Bone marrow (tissue), 2 donors: ENCODE results near the gene NELFA.

Source experiments
- DNase-seq, 2 donors: peaks; one replicate each; lab custom pipeline; 2025; lab: John Stamatoyannopoulos, UW

Gene NELFA

GRCh38 chr4:2008921-2009650 is at the start of gene NELFA:
Gene NELFA (minus strand): TSS chr4:2008974. CDS start chr4:2008959, 15 bp downstream.
- DNase-seq: peak; percentile 80 to 99

- DNase-seq: no peak
These were observed 48.8 kb upstream of the NELFA start for GRCh38 chr4:2057382-2058065.

DNA sequence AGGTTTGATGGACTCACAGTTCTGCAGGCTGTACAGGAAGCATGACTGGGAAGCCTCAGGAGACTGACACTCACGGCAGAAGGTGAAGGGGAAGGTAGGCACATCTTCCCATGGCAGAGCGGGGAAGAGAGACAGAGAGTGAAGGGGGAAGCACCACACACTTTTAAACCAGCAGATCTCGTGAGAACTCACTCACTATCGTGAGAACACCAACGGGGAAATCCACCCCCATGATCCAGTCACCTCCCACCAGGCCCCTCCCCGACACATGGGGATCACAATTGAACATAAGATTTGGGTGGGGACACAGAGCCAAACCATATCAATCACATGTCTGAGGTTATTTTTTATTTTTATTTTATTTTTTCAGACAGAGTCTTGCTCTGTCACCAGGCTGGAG is 45.4 kb upstream of the NELFA start:
- DNase-seq: no peak

DNA sequence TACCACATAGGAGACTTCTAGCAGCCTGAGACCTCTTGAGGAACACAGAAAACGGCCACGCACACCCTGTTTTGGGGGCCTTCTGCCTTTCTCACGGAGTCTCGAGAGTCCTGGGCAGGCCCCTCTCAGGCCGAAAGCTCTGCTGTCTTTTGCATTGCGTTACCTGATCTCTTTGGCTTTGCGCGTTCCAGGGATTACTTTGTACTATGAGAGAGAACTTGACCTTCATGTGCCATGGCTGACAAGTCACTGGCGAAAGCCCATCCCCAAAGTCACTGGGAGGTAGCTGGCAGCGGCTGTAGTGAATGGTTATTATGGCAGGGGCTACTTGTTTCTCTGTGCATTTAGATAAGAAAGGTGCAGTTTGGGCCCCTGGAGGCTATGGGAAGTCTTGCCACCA is 42.3 kb upstream of the NELFA start:
- no peak for DNase-seq

GRCh38 chr4:2049811-2050210 is 41.0 kb upstream of the NELFA start:
- DNase-seq: no peak

DNA sequence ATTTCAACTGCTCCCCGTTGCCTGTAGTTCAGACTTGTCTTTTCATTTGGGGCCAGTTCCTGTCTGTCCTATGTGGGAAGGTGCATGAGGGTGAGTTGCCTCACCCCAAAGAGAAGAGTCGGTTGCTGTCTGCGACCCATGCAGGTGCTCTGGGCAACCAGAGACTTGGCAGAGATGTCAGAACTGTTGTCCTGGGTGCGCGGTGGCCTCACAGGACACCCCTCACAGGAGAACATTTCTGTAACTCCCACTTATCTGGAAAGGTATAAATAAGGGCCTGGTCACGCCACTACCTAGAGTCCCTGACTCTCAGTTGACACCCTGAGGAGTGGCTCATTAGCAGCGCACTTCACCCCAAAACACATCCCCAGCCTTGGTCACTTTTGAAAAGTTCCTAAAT is 40.6 kb upstream of the NELFA start:
- DNase-seq: no peak

- no peak for DNase-seq
These were observed 40.1 kb upstream of the NELFA start for GRCh38 chr4:2048831-2049230.

DNA sequence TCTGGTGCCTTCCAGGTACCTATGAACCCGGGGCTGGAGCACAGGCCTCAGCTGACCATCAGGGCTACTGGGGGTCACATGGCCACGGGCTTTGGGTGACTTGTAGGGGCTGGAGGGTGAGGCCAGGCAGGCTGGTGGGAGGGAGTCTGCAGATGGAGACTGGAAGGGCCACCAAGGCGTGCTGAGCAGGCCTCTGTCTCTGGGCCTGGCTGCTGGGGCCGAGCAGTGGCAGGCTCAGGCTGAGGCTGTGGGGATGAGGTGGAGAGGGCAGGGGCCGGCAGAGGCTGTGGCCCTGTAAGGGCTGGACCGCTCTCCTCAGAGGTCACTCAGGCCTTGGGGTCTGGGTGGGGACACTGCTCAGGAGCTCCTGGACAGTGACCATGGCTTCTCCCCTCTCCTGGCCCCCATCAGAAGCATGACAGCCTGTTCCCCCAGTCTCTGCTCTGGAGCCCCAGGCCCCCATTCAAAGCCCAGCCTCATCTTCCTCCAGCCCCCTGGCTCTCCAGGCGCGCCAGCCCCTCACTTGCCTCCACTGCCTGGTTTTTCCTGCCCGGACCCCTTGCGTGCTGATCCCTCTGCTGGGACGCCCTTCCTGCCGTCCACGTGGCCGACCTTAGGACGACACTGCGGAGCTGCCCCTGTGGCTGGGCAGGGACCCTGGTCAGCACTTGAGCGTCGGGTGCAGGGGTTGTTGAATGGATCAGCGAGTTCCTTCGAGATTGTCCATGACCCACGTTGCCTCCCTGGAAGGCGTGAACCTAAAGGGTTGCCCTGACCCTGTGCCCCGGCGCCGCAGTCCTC is 39.2 kb upstream of the NELFA start:
- DNase-seq: no peak

DNA sequence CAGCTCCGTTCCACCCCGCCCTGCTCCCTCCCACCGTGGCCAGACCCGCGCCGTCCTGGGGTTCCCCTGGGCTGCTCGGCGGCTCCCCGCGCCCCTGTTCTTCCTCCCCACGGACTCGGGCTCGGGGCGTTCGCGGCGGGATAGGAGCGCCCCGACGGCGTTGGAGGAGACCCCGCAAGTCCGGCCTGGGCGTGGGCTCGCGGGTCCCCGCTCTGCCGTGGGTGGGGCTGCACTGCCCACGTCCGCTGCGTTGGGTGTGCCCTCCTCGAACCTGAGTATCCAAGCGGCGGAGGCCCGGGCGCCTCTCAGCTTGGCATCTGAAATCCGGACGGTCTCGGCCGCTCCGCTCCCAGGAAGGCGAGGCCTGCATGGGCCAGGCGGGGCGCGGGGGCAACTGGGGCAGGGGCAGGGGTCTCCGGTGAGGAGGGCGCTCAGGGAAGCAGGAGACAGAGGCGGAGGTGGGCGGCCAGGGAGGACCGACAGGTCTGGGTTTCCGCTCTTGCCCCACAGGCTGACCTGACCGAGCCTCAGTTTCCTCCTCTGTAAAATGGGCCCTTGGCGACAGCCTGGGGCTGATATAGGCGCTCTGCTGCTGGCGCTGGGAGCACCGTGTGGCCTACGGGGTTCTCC is 38.4 kb upstream of the NELFA start:
- DNase-seq: no peak

GRCh38 chr4:2046031-2046961 is 37.5 kb upstream of the NELFA start:
- DNase-seq: no peak

- DNase-seq: no peak
These were observed 36.8 kb upstream of the NELFA start for GRCh38 chr4:2045518-2045951.

DNA sequence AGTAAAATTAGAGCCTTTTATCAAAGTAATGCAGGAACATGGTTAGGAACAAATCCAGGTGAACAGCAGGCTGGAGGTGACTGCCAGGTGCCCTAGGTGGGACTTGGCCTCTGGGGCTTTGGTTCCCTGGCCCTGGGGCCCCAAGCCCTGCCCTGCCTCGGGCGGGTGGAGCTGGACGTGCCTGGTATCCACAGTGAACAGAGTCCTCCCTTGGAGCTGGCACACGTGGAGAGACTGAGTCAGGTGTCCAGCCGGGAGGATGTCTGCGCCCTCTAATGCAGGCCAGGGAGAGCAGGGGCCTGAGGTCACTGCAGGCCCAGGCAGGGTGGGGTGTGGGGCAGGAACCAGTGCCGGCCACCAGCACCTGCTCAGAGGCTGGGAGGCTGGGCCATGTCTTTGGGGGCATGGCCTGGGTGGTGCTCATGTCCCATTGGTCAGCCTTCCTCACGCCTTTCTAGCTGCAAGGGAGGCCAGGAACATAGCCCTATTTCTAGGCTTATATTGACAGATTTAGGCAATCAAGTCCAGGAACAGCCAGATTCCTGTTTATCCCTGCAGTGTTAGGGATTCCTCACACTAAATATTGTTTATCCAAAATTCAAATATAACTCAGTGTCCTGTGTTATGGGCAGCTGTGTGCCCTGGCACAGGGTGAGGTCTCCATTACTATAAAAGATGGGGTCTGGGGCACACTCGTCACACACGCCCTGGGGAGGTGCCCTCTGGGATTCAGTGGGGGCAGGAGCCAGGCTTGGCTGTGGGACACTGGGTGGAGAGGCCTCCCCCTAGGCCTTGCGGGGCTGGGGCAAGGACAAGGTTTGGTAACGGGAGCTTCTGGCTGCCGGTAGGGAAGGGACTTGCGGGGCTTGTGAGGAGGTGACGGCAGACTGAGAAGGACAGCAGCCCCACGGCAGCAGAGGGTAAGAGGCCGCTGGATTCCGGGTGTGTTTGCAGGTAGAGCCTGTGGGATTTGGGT is 36.1 kb upstream of the NELFA start:
- DNase-seq: no peak

DNA sequence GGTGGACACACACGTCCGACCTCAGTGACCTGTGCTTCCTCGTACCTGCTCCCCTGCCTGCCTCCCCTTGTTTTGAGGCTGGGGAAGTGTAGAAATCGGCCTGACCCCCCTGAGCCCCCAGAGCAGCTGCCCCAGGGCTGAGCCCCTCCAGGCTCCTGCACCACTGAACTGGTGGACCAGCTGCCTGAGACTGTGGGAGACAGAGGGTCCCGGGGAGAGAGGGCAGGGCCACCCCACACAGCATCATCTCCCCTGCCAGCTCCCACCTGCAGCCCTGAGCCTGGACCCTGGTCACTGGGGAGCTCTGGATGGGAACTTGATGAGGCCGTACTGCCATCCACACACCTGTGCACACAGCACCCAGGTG is 35.3 kb upstream of the NELFA start:
- no peak for DNase-seq

- DNase-seq: no peak
These were observed 34.8 kb upstream of the NELFA start for GRCh38 chr4:2043396-2044118.

DNA sequence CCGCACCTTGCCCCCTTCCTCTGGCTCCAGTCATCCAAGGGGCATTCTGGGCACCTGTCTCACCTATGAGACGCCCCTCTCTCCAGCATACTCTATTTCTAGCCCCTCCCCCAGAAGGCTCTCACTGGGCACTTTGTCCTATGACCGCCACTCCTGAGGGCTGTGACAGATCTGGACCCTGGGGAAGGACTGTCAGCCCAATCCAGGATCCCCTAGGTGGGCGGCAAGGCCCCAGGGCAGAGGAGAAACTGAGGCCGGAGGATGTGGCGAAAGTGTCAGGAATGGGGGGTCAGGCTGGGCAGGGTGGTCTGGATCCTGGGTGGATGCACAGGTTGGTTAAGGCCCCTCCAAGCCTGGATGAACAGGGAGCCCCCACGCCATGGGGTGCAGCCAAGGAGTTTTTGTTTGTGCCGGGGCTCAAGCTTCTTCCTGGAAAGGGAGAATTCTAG is 34.2 kb upstream of the NELFA start:
- DNase-seq: no peak

GRCh38 chr4:2042204-2042946 is 33.6 kb upstream of the NELFA start:
- no peak for DNase-seq

DNA sequence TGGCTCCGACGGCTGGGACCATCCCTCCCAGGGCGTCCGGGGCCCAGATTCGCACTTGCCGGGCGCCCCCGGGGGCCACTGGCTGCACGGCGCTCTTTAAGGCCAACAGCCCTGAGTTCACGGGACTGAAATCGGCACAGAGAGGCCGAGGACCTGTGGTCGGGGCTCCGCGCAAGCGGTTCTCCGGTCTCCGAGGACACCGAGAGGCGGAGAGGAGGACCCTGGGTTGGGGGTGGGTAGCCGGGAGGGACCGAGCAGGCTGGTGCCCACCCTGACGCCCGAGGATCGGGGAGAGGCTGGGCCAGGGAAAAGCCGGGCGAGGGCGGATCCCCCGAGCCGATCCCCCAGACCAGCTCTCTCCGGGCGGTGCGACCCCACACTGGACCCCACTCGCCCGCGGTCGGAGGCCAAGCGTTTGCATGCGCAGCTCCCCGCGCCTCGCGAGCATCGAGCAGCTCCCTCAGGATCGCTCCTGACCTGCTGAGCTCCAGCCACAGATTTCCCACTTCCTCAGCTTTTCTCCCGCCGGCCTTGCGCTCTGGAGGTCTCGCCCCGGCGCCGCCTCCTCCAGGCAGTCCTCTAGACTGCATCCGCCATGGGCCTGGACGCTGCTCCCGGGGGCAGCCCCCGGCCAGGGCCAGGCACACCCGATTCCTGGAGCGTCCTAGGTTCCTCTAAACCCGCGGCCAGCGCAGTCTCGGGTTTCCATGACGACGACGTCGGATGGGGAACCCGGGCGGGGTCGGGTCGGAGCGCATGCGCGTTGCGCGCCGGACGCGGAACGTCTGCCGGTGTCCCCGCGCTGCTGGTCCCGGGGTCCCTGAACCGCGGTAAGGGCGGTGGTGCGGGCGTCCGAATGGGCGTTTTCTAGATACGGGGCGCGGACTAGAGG is 32.7 kb upstream of the NELFA start:
- DNase-seq: peak; percentile 58 to 74
